Fibroblast of the aortic adventitia (primary cell): ENCODE data around the gene TAF7L. TPM values are rescaled to one million over a fixed set of nuclear protein-coding genes. Genes with fewer than 3 reads are reported as not detected.
"Not testable (repeated sequence)": the region's sequence is repeated elsewhere in the genome, so short reads cannot be mapped to it uniquely, and the experiment has no call there.

ENCODE experiments used
- DNase-seq: peaks from one replicate; pipeline ENCODE4 v3.0.0-alpha.2; 2010; ENCODE audit warnings: low read depth
- H3K4me3 ChIP-seq: 2 replicates; pipeline ENCODE4 v1.5.1; 2011; ENCODE audit warnings: low read depth, mild to moderate bottlenecking, control low read depth, low read length, moderate library complexity
- total RNA-seq: library from RNA; depleted of rRNA; stranded (reverse); fragments of >200 nt; gene quantifications from 2 replicates; pipeline ENCODE4 v1.2.3, GENCODE V29; 2012; ENCODE audit warnings: low replicate concordance
- TF ChIP-seq, protein P1 (sequence below): IDR thresholded peaks from 2 replicates; pipeline ENCODE4 v1.5.1; 2011; ENCODE audit warnings: mild to moderate bottlenecking, low read length, control low read depth, inconsistent platforms; ENCODE audit not compliant: insufficient read depth

The TAF7L gene, protein sequence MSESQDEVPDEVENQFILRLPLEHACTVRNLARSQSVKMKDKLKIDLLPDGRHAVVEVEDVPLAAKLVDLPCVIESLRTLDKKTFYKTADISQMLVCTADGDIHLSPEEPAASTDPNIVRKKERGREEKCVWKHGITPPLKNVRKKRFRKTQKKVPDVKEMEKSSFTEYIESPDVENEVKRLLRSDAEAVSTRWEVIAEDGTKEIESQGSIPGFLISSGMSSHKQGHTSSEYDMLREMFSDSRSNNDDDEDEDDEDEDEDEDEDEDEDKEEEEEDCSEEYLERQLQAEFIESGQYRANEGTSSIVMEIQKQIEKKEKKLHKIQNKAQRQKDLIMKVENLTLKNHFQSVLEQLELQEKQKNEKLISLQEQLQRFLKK
- 0.63 and 0.98 TPM in 2 replicates for total RNA-seq

- DNase-seq = no peak
- TF ChIP-seq, protein P1, sequence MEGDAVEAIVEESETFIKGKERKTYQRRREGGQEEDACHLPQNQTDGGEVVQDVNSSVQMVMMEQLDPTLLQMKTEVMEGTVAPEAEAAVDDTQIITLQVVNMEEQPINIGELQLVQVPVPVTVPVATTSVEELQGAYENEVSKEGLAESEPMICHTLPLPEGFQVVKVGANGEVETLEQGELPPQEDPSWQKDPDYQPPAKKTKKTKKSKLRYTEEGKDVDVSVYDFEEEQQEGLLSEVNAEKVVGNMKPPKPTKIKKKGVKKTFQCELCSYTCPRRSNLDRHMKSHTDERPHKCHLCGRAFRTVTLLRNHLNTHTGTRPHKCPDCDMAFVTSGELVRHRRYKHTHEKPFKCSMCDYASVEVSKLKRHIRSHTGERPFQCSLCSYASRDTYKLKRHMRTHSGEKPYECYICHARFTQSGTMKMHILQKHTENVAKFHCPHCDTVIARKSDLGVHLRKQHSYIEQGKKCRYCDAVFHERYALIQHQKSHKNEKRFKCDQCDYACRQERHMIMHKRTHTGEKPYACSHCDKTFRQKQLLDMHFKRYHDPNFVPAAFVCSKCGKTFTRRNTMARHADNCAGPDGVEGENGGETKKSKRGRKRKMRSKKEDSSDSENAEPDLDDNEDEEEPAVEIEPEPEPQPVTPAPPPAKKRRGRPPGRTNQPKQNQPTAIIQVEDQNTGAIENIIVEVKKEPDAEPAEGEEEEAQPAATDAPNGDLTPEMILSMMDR = no peak
- H3K4me3 ChIP-seq = no peak within 1 kb of the TSS
Observed at GRCh38 chrX:101290957-101291603, at the start of gene TAF7L. Gene TAF7L, minus strand, starts transcription at chrX:101291334. Its CDS starts 3,791 bp downstream, at chrX:101287543.

GRCh38 chrX:101337776-101338271, 46.7 kb upstream of the TAF7L start:
- TF ChIP-seq, protein P1 = no peak
- no peak for DNase-seq
- no peak overlapping the region for H3K4me3 ChIP-seq

- not testable (repeated sequence) for H3K4me3 ChIP-seq, DNase-seq
Observed at GRCh38 chrX:101334310-101334709, 43.2 kb upstream of the TAF7L start.

- H3K4me3 ChIP-seq, DNase-seq: not testable (repeated sequence)
Observed at GRCh38 chrX:101326600-101326999, 35.5 kb upstream of the TAF7L start.

- TF ChIP-seq, protein P1 = no peak
- no peak overlapping the region for H3K4me3 ChIP-seq
- DNase-seq = no peak
Observed at GRCh38 chrX:101303790-101304189, 12.7 kb upstream of the TAF7L start.

DNA sequence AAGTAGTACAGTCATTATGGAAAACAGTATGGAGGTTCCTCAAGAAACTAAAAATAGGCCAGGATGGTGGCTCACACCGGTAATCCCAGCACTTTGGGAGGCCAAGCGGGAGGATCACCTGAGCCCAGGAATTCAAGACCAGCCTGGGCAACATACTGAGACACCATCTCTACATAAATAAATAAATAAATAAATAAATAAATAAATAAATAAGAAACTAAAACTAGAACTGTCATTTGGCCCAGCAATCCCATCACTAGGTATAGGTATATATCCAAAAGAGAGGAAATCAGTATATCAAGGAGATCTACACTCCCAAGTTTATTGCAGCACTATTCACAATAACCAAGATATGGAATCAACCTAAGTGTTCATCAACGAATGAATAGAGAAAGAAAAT, 4.5 kb upstream of the TAF7L start:
- DNase-seq, H3K4me3 ChIP-seq: not testable (repeated sequence)

- TF ChIP-seq, protein P1 = peak; percentile 70
- no peak overlapping the region for H3K4me3 ChIP-seq
- DNase-seq = peak; percentile 65
Observed at GRCh38 chrX:101287402-101287801, 3.7 kb downstream of the TAF7L start.

DNA sequence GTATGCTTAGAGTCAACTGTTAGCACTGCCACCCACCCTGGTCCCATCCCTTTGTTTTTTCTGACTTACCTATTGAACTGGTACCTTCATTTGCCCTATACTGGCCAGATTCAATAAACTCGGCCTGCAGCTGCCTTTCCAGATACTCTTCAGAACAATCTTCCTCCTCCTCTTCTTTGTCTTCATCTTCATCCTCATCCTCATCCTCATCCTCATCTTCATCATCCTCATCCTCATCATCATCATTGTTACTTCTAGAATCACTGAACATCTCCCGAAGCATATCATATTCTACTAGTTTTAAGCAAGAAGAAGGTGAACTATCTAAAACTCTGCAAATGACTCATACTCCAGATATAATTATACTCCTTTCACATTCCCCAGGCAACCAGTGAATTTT, 14.9 kb downstream of the TAF7L start:
- TF ChIP-seq, protein P1 = no peak
- DNase-seq = no peak
- no peak overlapping the region for H3K4me3 ChIP-seq
